Activated CD8-positive, alpha-beta T cell treated with anti-CD3 and anti-CD28 coated beads for 36 hours (primary cell): Measurements from ENCODE around the gene LPA. TPM values are rescaled to one million over a fixed set of nuclear protein-coding genes. Genes with fewer than 3 reads are reported as not detected.
"Not testable (repeated sequence)": the region's sequence is repeated elsewhere in the genome, so short reads cannot be mapped to it uniquely, and the experiment has no call there.

Experiments used
- ATAC-seq: fragments of 200-7000 bp; cut with Tn5 transposase; one replicate; pipeline ENCODE4 v1.10.0; 2021; ENCODE audit warnings: mild to moderate bottlenecking, moderate library complexity
- CTCF ChIA-PET: fragments of 350-600 bp; sonication (Branson Sonifier 250); formaldehyde crosslinking; loops from one replicate; lab custom pipeline; 2021; ENCODE audit warnings: antibody characterized with exemption; lab: Charles Lee
- POLR2A ChIA-PET: fragments of 350-600 bp; sonication (Branson Sonifier 250); formaldehyde crosslinking; loops from one replicate; lab custom pipeline; 2021; ENCODE audit warnings: antibody characterized with exemption; lab: Charles Lee
- DNase-seq: peaks from one replicate; pipeline ENCODE4 v3.0.0-alpha.2; 2020
- H3K27ac Mint-ChIP-seq: one replicate; pipeline ENCODE4 v1.8.0; 2021; ENCODE audit warnings: mild to moderate bottlenecking, mixed read lengths
- H3K27me3 Mint-ChIP-seq: one replicate; pipeline ENCODE4 v1.8.0; 2021; ENCODE audit warnings: mixed read lengths
- H3K36me3 Mint-ChIP-seq: one replicate; pipeline ENCODE4 v1.8.0; 2021; ENCODE audit warnings: low read depth, mixed read lengths
- H3K4me1 Mint-ChIP-seq: one replicate; pipeline ENCODE4 v1.8.0; 2021; ENCODE audit warnings: low read depth, mixed read lengths
- H3K4me3 Mint-ChIP-seq: one replicate; pipeline ENCODE4 v1.8.0; 2021; ENCODE audit warnings: mild to moderate bottlenecking, moderate library complexity, mixed read lengths
- H3K9me3 Mint-ChIP-seq: one replicate; pipeline ENCODE4 v1.8.0; 2021; ENCODE audit warnings: mixed read lengths
- CTCF ChIP-seq: fragments of 200-600 bp; IDR thresholded peaks from one replicate; pipeline ENCODE4 v1.8.0; 2022; ENCODE audit warnings: antibody characterized with exemption, mild to moderate bottlenecking
- intact Hi-C: fragments of 100-400 bp; cut with micrococcal nuclease; formaldehyde crosslinking; loops from one replicate; pipeline ENCODE4 v1.10.0; 2022
- total RNA-seq, 2 experiments: library from RNA; stranded (reverse); gene quantifications; one replicate each; pipeline ENCODE4 v1.2.3, GENCODE V29; 2021

The LPA gene
- total RNA-seq, result not detected

- H3K27ac Mint-ChIP-seq, DNase-seq, H3K4me1 Mint-ChIP-seq, intact Hi-C loops, POLR2A ChIA-PET, H3K9me3 Mint-ChIP-seq, H3K4me3 Mint-ChIP-seq, H3K36me3 Mint-ChIP-seq, ATAC-seq: not testable (repeated sequence)
- peaks cover 10% of the 10 kb centered on the region for H3K27me3 Mint-ChIP-seq
- CTCF ChIA-PET, result interaction anchor here (1.0 kb wide), 1 partner anchor 12 kb away, joined by 4 read pairs; no protein-coding TSS in a partner anchor
Observed at GRCh38 chr6:160664198-160664597, at the start of gene LPA. Gene LPA, minus strand, starts transcription at chr6:160664275. Its CDS starts 61 bp downstream, at chr6:160664214.

GRCh38 chr6:160708993-160709392 is 44.9 kb upstream of the LPA start:
- H3K27ac Mint-ChIP-seq, ATAC-seq, H3K4me1 Mint-ChIP-seq, H3K9me3 Mint-ChIP-seq, DNase-seq, intact Hi-C loops, POLR2A ChIA-PET, CTCF ChIA-PET, H3K27me3 Mint-ChIP-seq, H3K4me3 Mint-ChIP-seq, H3K36me3 Mint-ChIP-seq: not testable (repeated sequence)

GRCh38 chr6:160704688-160705087 is 40.6 kb upstream of the LPA start:
- CTCF ChIA-PET, result interaction anchor here (1.1 kb wide), 1 partner anchor 17 kb away, joined by 3 read pairs; no protein-coding TSS in a partner anchor
- not testable (repeated sequence) for ATAC-seq, H3K36me3 Mint-ChIP-seq

GRCh38 chr6:160701918-160702680 is 38.0 kb upstream of the LPA start, which contains the start of gene PLG:
Gene PLG, plus strand, starts transcription at chr6:160702244. Its CDS starts 61 bp downstream, at chr6:160702305.
- H3K27me3 Mint-ChIP-seq, H3K4me3 Mint-ChIP-seq, DNase-seq, ATAC-seq, intact Hi-C loops, H3K36me3 Mint-ChIP-seq, H3K4me1 Mint-ChIP-seq, CTCF ChIA-PET, POLR2A ChIA-PET, H3K27ac Mint-ChIP-seq, H3K9me3 Mint-ChIP-seq: not testable (repeated sequence)

More at GRCh38 chr6:160704688-160705087, 40.6 kb upstream of the LPA start:
- H3K9me3 Mint-ChIP-seq, H3K4me1 Mint-ChIP-seq, H3K27ac Mint-ChIP-seq, H3K4me3 Mint-ChIP-seq, H3K27me3 Mint-ChIP-seq, intact Hi-C loops, POLR2A ChIA-PET, DNase-seq: not testable (repeated sequence)

- POLR2A ChIA-PET, result no interaction called here
- DNase-seq, result no peak
- Mint-ChIP-seq H3K4me1 (no peaks in the 10 kb centered on the region), H3K4me3 (no peak overlapping the region), H3K36me3 (no peaks in the 10 kb centered on the region), H3K27me3 (peaks cover 5% of the 10 kb centered on the region), H3K27ac (no peak overlapping the region), H3K9me3 (no peaks in the 10 kb centered on the region)
- ATAC-seq, result no peak
- no peak for TF ChIP-seq CTCF
- intact Hi-C loops, result no loop called here
- CTCF ChIA-PET, result no interaction called here
Observed at GRCh38 chr6:160697826-160698225, 33.8 kb upstream of the LPA start.

GRCh38 chr6:160696884-160697283 is 32.8 kb upstream of the LPA start:
- POLR2A ChIA-PET, DNase-seq, H3K27me3 Mint-ChIP-seq, H3K4me1 Mint-ChIP-seq, H3K9me3 Mint-ChIP-seq, H3K27ac Mint-ChIP-seq, ATAC-seq, CTCF ChIA-PET, H3K36me3 Mint-ChIP-seq, H3K4me3 Mint-ChIP-seq, intact Hi-C loops: not testable (repeated sequence)

GRCh38 chr6:160695622-160696021 is 31.5 kb upstream of the LPA start:
- CTCF ChIA-PET, H3K4me1 Mint-ChIP-seq, H3K4me3 Mint-ChIP-seq, intact Hi-C loops, H3K36me3 Mint-ChIP-seq, DNase-seq, H3K27me3 Mint-ChIP-seq, ATAC-seq, H3K9me3 Mint-ChIP-seq, H3K27ac Mint-ChIP-seq, POLR2A ChIA-PET: not testable (repeated sequence)

- H3K9me3 Mint-ChIP-seq, DNase-seq, POLR2A ChIA-PET, H3K27ac Mint-ChIP-seq, intact Hi-C loops, ATAC-seq, H3K4me3 Mint-ChIP-seq, H3K36me3 Mint-ChIP-seq, H3K27me3 Mint-ChIP-seq, H3K4me1 Mint-ChIP-seq, CTCF ChIA-PET: not testable (repeated sequence)
Observed at GRCh38 chr6:160695025-160695424, 30.9 kb upstream of the LPA start.
